HEK293 (cell line): ENCODE results near the gene PLS3.
A peak's percentile ranks its signal among the peaks of the same experiment; 100 is the strongest.
"Not testable (repeated sequence)": the region's sequence is repeated elsewhere in the genome, so short reads cannot be mapped to it uniquely, and the experiment has no call there.

Experiments used
- CTCF ChIA-PET: fragments of 350-600 bp; formaldehyde crosslinking; extraction: SDS; loops from one replicate; lab custom pipeline; 2021; ENCODE audit warnings: antibody characterized with exemption; lab: Yijun Ruan, JAX
- POLR2A ChIA-PET: fragments of 300-600 bp; formaldehyde crosslinking; extraction: SDS; loops from one replicate; lab custom pipeline; 2020; ENCODE audit warnings: antibody characterized with exemption, inconsistent platforms; lab: Yijun Ruan, JAX
- H3K27ac ChIP-seq: fragments of 200-500 bp; sonication (Bioruptor generic); 2 replicates; pipeline ENCODE4 v1.5.1; 2014; ENCODE audit warnings: low read depth, low read length, control low read depth, inconsistent platforms; ENCODE audit errors: extremely low read depth
- H3K36me3 ChIP-seq, 2 experiments: fragments of 200-500 bp in 1 of 2; sonication (Bioruptor generic) in 1 of 2; 1 replicate in 1 of 2; 2 replicates in 1 of 2; pipeline ENCODE4 v1.5.1; 2014 to 2017; ENCODE audit warnings: inconsistent platforms in 2 of 2, low read length in 2 of 2; ENCODE audit not compliant: control insufficient read depth in 2 of 2, insufficient read depth in 1 of 2
- H3K4me1 ChIP-seq: fragments of 200-500 bp; sonication (Bioruptor generic); 2 replicates; pipeline ENCODE4 v1.5.1; 2014; ENCODE audit warnings: mild to moderate bottlenecking, low read length, inconsistent platforms; ENCODE audit not compliant: control insufficient read depth, insufficient read depth
- H3K4me3 ChIP-seq: 2 replicates; pipeline ENCODE4 v1.5.1; 2011; ENCODE audit warnings: low read depth, mild to moderate bottlenecking, control low read depth, low read length, moderate library complexity
- H3K9me3 ChIP-seq: fragments of 200-500 bp; sonication (Bioruptor generic); 2 replicates; pipeline ENCODE4 v1.5.1; 2014; ENCODE audit warnings: low read depth, low read length, inconsistent platforms; ENCODE audit not compliant: control insufficient read depth, insufficient read depth
- GLI2 ChIP-seq: fragments of 450-650 bp; formaldehyde crosslinking; IDR thresholded peaks from 2 replicates; pipeline ENCODE4; 2017; ENCODE audit warnings: missing biosample characterization, missing genetic modification characterization, low read depth, borderline replicate concordance
- MYNN ChIP-seq: fragments of 450-650 bp; formaldehyde crosslinking; IDR thresholded peaks from 2 replicates; pipeline ENCODE4 v1.5.1; 2016; ENCODE audit warnings: missing biosample characterization, missing genetic modification characterization, borderline replicate concordance
- RBAK ChIP-seq: fragments of 450-650 bp; formaldehyde crosslinking; IDR thresholded peaks from 2 replicates; pipeline ENCODE4 v1.5.1; 2016; ENCODE audit warnings: missing biosample characterization, missing genetic modification characterization
- ZBTB1 ChIP-seq: fragments of 450-650 bp; formaldehyde crosslinking; IDR thresholded peaks from 2 replicates; pipeline ENCODE4 v1.5.1; 2016; ENCODE audit warnings: missing biosample characterization, missing genetic modification characterization
- ZBTB21 ChIP-seq: fragments of 450-650 bp; formaldehyde crosslinking; IDR thresholded peaks from 2 replicates; pipeline ENCODE4 v1.5.1; 2017; ENCODE audit warnings: missing biosample characterization, missing genetic modification characterization
- ZFP3 ChIP-seq: fragments of 450-650 bp; formaldehyde crosslinking; IDR thresholded peaks from 2 replicates; pipeline ENCODE4 v1.5.1; 2016; ENCODE audit warnings: low read depth, missing biosample characterization, missing genetic modification characterization
- ZNF140 ChIP-seq: fragments of 450-650 bp; formaldehyde crosslinking; IDR thresholded peaks from 2 replicates; pipeline ENCODE4 v1.5.1; 2016; ENCODE audit warnings: missing biosample characterization, missing genetic modification characterization
- ZNF19 ChIP-seq: fragments of 450-650 bp; formaldehyde crosslinking; IDR thresholded peaks from 2 replicates; pipeline ENCODE4; 2016; ENCODE audit warnings: missing biosample characterization, missing genetic modification characterization, low read depth
- ZNF202 ChIP-seq: fragments of 450-650 bp; formaldehyde crosslinking; IDR thresholded peaks from 2 replicates; pipeline ENCODE4 v1.5.1; 2016; ENCODE audit warnings: missing biosample characterization, missing genetic modification characterization, borderline replicate concordance
- ZNF266 ChIP-seq: fragments of 450-650 bp; formaldehyde crosslinking; IDR thresholded peaks from 2 replicates; pipeline ENCODE4 v1.5.1; 2016; ENCODE audit warnings: missing biosample characterization, missing genetic modification characterization, low read depth
- ZNF292 ChIP-seq: fragments of 450-650 bp; formaldehyde crosslinking; IDR thresholded peaks from 2 replicates; pipeline ENCODE4 v1.5.1; 2016; ENCODE audit warnings: low read depth, missing biosample characterization, missing genetic modification characterization, borderline replicate concordance
- ZNF341 ChIP-seq: fragments of 450-650 bp; formaldehyde crosslinking; IDR thresholded peaks from 2 replicates; pipeline ENCODE4; 2016; ENCODE audit warnings: low read depth, missing biosample characterization, missing genetic modification characterization
- ZNF354C ChIP-seq: fragments of 450-650 bp; formaldehyde crosslinking; IDR thresholded peaks from 2 replicates; pipeline ENCODE4 v1.5.1; 2016; ENCODE audit warnings: missing biosample characterization, missing genetic modification characterization, low read depth, borderline replicate concordance
- ZNF394 ChIP-seq: fragments of 450-650 bp; formaldehyde crosslinking; IDR thresholded peaks from 2 replicates; pipeline ENCODE4 v1.5.1; 2016; ENCODE audit warnings: missing biosample characterization, missing genetic modification characterization, mild to moderate bottlenecking, moderate library complexity, borderline replicate concordance
- ZNF426 ChIP-seq: fragments of 450-650 bp; formaldehyde crosslinking; IDR thresholded peaks from 2 replicates; pipeline ENCODE4 v1.5.1; 2017; ENCODE audit warnings: missing biosample characterization, missing genetic modification characterization, mild to moderate bottlenecking, inconsistent platforms, moderate library complexity
- ZNF433 ChIP-seq: fragments of 450-650 bp; formaldehyde crosslinking; IDR thresholded peaks from 2 replicates; pipeline ENCODE4 v1.5.1; 2016; ENCODE audit warnings: missing biosample characterization, missing genetic modification characterization, low read depth
- ZNF510 ChIP-seq: fragments of 450-650 bp; formaldehyde crosslinking; IDR thresholded peaks from 2 replicates; pipeline ENCODE4 v1.5.1; 2018; ENCODE audit warnings: mild to moderate bottlenecking, missing genetic modification characterization, missing biosample characterization; ENCODE audit not compliant: insufficient replicate concordance
- ZNF514 ChIP-seq: fragments of 450-650 bp; formaldehyde crosslinking; IDR thresholded peaks from 2 replicates; pipeline ENCODE4 v1.5.1; 2016; ENCODE audit warnings: missing biosample characterization, missing genetic modification characterization
- ZNF530 ChIP-seq: fragments of 450-650 bp; formaldehyde crosslinking; IDR thresholded peaks from 2 replicates; pipeline ENCODE4 v1.5.1; 2016; ENCODE audit warnings: low read depth, missing biosample characterization, missing genetic modification characterization
- ZNF555 ChIP-seq: fragments of 450-650 bp; formaldehyde crosslinking; conservative IDR thresholded peaks from 2 replicates; pipeline ENCODE4 v1.5.1; 2017; ENCODE audit warnings: missing biosample characterization, mild to moderate bottlenecking, missing genetic modification characterization, inconsistent platforms
- ZNF558 ChIP-seq: fragments of 450-650 bp; formaldehyde crosslinking; IDR thresholded peaks from 2 replicates; pipeline ENCODE4 v1.5.1; 2016; ENCODE audit warnings: missing biosample characterization, missing genetic modification characterization
- ZNF623 ChIP-seq: fragments of 450-650 bp; formaldehyde crosslinking; IDR thresholded peaks from 2 replicates; pipeline ENCODE4 v1.5.1; 2016; ENCODE audit warnings: missing biosample characterization, missing genetic modification characterization
- ZNF629 ChIP-seq: fragments of 450-650 bp; formaldehyde crosslinking; IDR thresholded peaks from 2 replicates; pipeline ENCODE4 v1.5.1; 2017; ENCODE audit warnings: missing biosample characterization, missing genetic modification characterization
- ZNF654 ChIP-seq: fragments of 450-650 bp; formaldehyde crosslinking; IDR thresholded peaks from 2 replicates; pipeline ENCODE4 v1.5.1; 2016; ENCODE audit warnings: low read depth, missing biosample characterization, missing genetic modification characterization
- ZNF664 ChIP-seq: fragments of 450-650 bp; formaldehyde crosslinking; IDR thresholded peaks from 2 replicates; pipeline ENCODE4 v1.5.1; 2016; ENCODE audit warnings: missing biosample characterization, missing genetic modification characterization
- ZXDB ChIP-seq: fragments of 450-650 bp; formaldehyde crosslinking; IDR thresholded peaks from 2 replicates; pipeline ENCODE4 v1.5.1; 2016; ENCODE audit warnings: missing biosample characterization, missing genetic modification characterization
- TF ChIP-seq, protein P1 (sequence below): fragments of 450-650 bp; formaldehyde crosslinking; conservative IDR thresholded peaks from 2 replicates; pipeline ENCODE4 v1.5.1; 2016; ENCODE audit warnings: low read depth, missing biosample characterization, missing genetic modification characterization
- TF ChIP-seq, protein P2 (sequence below): fragments of 450-650 bp; formaldehyde crosslinking; IDR thresholded peaks from 2 replicates; pipeline ENCODE4 v1.5.1; 2016; ENCODE audit warnings: missing biosample characterization, missing genetic modification characterization
- TF ChIP-seq, protein P3 (sequence below): fragments of 450-650 bp; formaldehyde crosslinking; IDR thresholded peaks from 2 replicates; pipeline ENCODE4 v1.5.1; 2016; ENCODE audit warnings: missing biosample characterization, missing genetic modification characterization, borderline replicate concordance
- TF ChIP-seq, protein P4 (sequence below): fragments of 450-650 bp; formaldehyde crosslinking; IDR thresholded peaks from 2 replicates; pipeline ENCODE4 v1.5.1; 2016; ENCODE audit warnings: missing biosample characterization, missing genetic modification characterization

PLS3 gene

DNA sequence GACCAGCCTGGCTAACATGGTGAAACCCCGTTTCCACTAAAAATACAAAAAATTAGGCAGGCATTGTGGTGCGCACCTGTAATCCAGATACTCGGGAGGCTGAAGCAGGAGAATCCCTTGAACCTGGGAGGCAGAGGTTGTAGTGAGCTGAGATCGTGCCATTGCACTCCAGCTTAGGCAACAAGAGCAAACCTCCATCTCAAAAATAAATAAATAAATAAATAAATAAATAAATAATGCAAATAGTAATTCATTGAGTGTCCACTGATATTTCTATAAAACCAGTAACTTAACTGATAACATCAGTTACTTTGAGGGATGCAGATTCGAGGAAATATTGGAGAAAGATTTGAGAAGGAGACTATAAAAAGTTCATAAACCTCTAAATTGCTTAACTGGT is 83.4 kb downstream of the PLS3 start:
- H3K4me3 ChIP-seq, H3K9me3 ChIP-seq, H3K27ac ChIP-seq, POLR2A ChIA-PET, H3K4me1 ChIP-seq: not testable (repeated sequence)
- CTCF ChIA-PET: interaction anchor here (0.6 to 1.1 kb wide), 4 partner anchors 35 to 314 kb away, joined by 3 to 6 read pairs (median 4); no protein-coding TSS in a partner anchor
- peaks cover 47 to 81% of the 10 kb centered on the region in 2 experiments for H3K36me3 ChIP-seq
- TF ChIP-seq ZNF514 (tag by site-specific recombination) (peak; percentile 79; the same call in 1 of the 2 replicates), ZNF341 (peak; percentile 35; the same call in 1 of the 2 replicates), ZBTB21 (tag by site-specific recombination) (peak; percentile 31; the same call in 1 of the 2 replicates), ZNF202 (peak; percentile 94), ZNF664 (tag by site-specific recombination) (peak; percentile 57; the same call in 1 of the 2 replicates), ZNF555 (tag by site-specific recombination) (peak; percentile 75), RBAK (tag by site-specific recombination) (peak; percentile 41; the same call in 1 of the 2 replicates), ZNF654 (tag by site-specific recombination) (peak; percentile 44), ZNF292 (tag by site-specific recombination) (0 out of 2 replicates have a peak, but pooled peaks have one; percentile 56), GLI2 (peak; percentile 20; the same call in 1 of the 2 replicates), MYNN (0 out of 2 replicates have a peak, but pooled peaks have one; percentile 15), ZNF354C (tag by site-specific recombination) (0 out of 2 replicates have a peak, but pooled peaks have one; percentile 78), ZNF394 (tag by site-specific recombination) (peak; percentile 89), ZNF510 (peak; percentile 87), ZNF629 (tag by site-specific recombination) (peak; percentile 38; the same call in 1 of the 2 replicates), ZNF623 (peak; percentile 72), ZNF558 (tag by site-specific recombination) (0 out of 2 replicates have a peak, but pooled peaks have one; percentile 29), ZNF426 (tag by site-specific recombination) (peak; percentile 90), ZXDB (tag by site-specific recombination) (0 out of 2 replicates have a peak, but pooled peaks have one; percentile 54), ZNF433 (tag by site-specific recombination) (peak; percentile 93), ZNF530 (tag by site-specific recombination) (0 out of 2 replicates have a peak, but pooled peaks have one; percentile 45), ZNF140 (tag by site-specific recombination) (peak; percentile 92), ZNF19 (tag by site-specific recombination) (peak; percentile 45; the same call in 1 of the 2 replicates), ZBTB1 (peak; percentile 53; the same call in 1 of the 2 replicates), ZFP3 (tag by site-specific recombination) (peak; percentile 45; the same call in 1 of the 2 replicates), ZNF266 (tag by site-specific recombination) (peak; percentile 74)
- TF ChIP-seq, protein P1, sequence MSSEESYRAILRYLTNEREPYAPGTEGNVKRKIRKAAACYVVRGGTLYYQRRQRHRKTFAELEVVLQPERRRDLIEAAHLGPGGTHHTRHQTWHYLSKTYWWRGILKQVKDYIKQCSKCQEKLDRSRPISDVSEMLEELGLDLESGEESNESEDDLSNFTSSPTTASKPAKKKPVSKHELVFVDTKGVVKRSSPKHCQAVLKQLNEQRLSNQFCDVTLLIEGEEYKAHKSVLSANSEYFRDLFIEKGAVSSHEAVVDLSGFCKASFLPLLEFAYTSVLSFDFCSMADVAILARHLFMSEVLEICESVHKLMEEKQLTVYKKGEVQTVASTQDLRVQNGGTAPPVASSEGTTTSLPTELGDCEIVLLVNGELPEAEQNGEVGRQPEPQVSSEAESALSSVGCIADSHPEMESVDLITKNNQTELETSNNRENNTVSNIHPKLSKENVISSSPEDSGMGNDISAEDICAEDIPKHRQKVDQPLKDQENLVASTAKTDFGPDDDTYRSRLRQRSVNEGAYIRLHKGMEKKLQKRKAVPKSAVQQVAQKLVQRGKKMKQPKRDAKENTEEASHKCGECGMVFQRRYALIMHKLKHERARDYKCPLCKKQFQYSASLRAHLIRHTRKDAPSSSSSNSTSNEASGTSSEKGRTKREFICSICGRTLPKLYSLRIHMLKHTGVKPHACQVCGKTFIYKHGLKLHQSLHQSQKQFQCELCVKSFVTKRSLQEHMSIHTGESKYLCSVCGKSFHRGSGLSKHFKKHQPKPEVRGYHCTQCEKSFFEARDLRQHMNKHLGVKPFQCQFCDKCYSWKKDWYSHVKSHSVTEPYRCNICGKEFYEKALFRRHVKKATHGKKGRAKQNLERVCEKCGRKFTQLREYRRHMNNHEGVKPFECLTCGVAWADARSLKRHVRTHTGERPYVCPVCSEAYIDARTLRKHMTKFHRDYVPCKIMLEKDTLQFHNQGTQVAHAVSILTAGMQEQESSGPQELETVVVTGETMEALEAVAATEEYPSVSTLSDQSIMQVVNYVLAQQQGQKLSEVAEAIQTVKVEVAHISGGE (tag by site-specific recombination): peak; percentile 79
- TF ChIP-seq, protein P2, sequence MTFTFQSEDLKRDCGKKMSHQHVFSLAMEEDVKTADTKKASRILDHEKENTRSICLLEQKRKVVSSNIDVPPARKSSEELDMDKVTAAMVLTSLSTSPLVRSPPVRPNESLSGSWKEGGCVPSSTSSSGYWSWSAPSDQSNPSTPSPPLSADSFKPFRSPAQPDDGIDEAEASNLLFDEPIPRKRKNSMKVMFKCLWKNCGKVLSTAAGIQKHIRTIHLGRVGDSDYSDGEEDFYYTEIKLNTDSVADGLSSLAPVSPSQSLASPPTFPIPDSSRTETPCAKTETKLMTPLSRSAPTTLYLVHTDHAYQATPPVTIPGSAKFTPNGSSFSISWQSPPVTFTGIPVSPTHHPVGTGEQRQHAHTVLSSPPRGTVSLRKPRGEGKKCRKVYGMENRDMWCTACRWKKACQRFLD: 0 out of 2 replicates have a peak, but pooled peaks have one; percentile 46
- TF ChIP-seq, protein P3, sequence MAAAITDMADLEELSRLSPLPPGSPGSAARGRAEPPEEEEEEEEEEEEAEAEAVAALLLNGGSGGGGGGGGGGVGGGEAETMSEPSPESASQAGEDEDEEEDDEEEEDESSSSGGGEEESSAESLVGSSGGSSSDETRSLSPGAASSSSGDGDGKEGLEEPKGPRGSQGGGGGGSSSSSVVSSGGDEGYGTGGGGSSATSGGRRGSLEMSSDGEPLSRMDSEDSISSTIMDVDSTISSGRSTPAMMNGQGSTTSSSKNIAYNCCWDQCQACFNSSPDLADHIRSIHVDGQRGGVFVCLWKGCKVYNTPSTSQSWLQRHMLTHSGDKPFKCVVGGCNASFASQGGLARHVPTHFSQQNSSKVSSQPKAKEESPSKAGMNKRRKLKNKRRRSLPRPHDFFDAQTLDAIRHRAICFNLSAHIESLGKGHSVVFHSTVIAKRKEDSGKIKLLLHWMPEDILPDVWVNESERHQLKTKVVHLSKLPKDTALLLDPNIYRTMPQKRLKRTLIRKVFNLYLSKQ (tag by site-specific recombination): peak; percentile 94
- TF ChIP-seq, protein P4, sequence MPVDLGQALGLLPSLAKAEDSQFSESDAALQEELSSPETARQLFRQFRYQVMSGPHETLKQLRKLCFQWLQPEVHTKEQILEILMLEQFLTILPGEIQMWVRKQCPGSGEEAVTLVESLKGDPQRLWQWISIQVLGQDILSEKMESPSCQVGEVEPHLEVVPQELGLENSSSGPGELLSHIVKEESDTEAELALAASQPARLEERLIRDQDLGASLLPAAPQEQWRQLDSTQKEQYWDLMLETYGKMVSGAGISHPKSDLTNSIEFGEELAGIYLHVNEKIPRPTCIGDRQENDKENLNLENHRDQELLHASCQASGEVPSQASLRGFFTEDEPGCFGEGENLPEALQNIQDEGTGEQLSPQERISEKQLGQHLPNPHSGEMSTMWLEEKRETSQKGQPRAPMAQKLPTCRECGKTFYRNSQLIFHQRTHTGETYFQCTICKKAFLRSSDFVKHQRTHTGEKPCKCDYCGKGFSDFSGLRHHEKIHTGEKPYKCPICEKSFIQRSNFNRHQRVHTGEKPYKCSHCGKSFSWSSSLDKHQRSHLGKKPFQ: 0 out of 2 replicates have a peak, but pooled peaks have one; percentile 25
